Measurements from ENCODE around the gene SDSL. TPM values are rescaled to one million over a fixed set of nuclear protein-coding genes. Genes with fewer than 3 reads are reported as not detected.

The SDSL gene
- total and polyA plus RNA-seq, 4 donors, result 3.0 to 25.8 (median 13.0) TPM

GRCh38 chr12:113440336-113440735, 18.2 kb downstream of the SDSL start:
- WGBS, 2 donors, result 68 to 82% methylated on average over 7 of the region's 7 CpGs
- H3K36me3 ChIP-seq (ENCODE audit: control insufficient read depth in 4 of 4, insufficient read depth in 4 of 4, low read length in 4 of 4), result no peaks in the 10 kb centered on the region
- DNase-seq, result no peak
- no peak overlapping the region for H3K4me3 ChIP-seq
- TF ChIP-seq CTCF (IDR thresholded peaks at IDR 0.05; ENCODE audit: control extremely low read depth, extremely low read depth), result no peak
- H3K9me3 ChIP-seq (ENCODE audit: control insufficient read depth in 4 of 4, insufficient read depth in 3 of 4, low read length in 3 of 4), result no peaks in the 10 kb centered on the region
- H3K27me3 ChIP-seq (ENCODE audit: control insufficient read depth in 3 of 3, insufficient read depth in 3 of 3, low read length in 2 of 3), result peaks cover 0 to 17% (median 9%) of the 10 kb centered on the region in 3 donors
- no peak for ATAC-seq (ENCODE audit: insufficient read depth, low FRiP score)
- H3K27ac ChIP-seq (ENCODE audit: low read depth in 1 of 2, low read length in 1 of 2), result no peak overlapping the region
- no peaks in the 10 kb centered on the region for H3K4me1 ChIP-seq (ENCODE audit: control insufficient read depth in 5 of 5, insufficient read depth in 5 of 5, low read length in 5 of 5)
- no peak overlapping the region for H3K9ac ChIP-seq (ENCODE audit: insufficient read depth in 1 of 2, low read length in 2 of 2)

GRCh38 chr12:113440947-113441782, 19.0 kb downstream of the SDSL start:
- no peak overlapping the region for H3K9ac ChIP-seq (ENCODE audit: insufficient read depth in 1 of 2, low read length in 2 of 2)
- DNase-seq, result no peak
- H3K4me1 ChIP-seq (ENCODE audit: control insufficient read depth in 5 of 5, insufficient read depth in 5 of 5, low read length in 5 of 5), result no peaks in the 10 kb centered on the region
- H3K27ac ChIP-seq (ENCODE audit: low read depth in 1 of 2, low read length in 1 of 2), result no peak overlapping the region
- H3K27me3 ChIP-seq (ENCODE audit: control insufficient read depth in 3 of 3, insufficient read depth in 3 of 3, low read length in 2 of 3), result peaks cover 0 to 17% (median 11%) of the 10 kb centered on the region in 3 donors
- no peak for ATAC-seq (ENCODE audit: insufficient read depth, low FRiP score)
- no peak overlapping the region for H3K4me3 ChIP-seq
- no peaks in the 10 kb centered on the region for H3K9me3 ChIP-seq (ENCODE audit: control insufficient read depth in 4 of 4, insufficient read depth in 3 of 4, low read length in 3 of 4)
- 40 to 68% methylated on average over 14 of the region's 14 CpGs for WGBS, 2 donors
- no peak for TF ChIP-seq CTCF (IDR thresholded peaks at IDR 0.05; ENCODE audit: control extremely low read depth, extremely low read depth)
- no peaks in the 10 kb centered on the region for H3K36me3 ChIP-seq (ENCODE audit: control insufficient read depth in 4 of 4, insufficient read depth in 4 of 4, low read length in 4 of 4)

- DNase-seq (no peak), ATAC-seq (ENCODE audit: insufficient read depth, low FRiP score) (no peak)
- no peak for TF ChIP-seq CTCF (IDR thresholded peaks at IDR 0.05; ENCODE audit: control extremely low read depth, extremely low read depth)
- Histone ChIP-seq H3K36me3 (ENCODE audit: control insufficient read depth in 4 of 4, insufficient read depth in 4 of 4, low read length in 4 of 4) (no peaks in the 10 kb centered on the region), H3K4me3 (no peak overlapping the region), H3K4me1 (ENCODE audit: control insufficient read depth in 5 of 5, insufficient read depth in 5 of 5, low read length in 5 of 5) (no peaks in the 10 kb centered on the region), H3K9me3 (ENCODE audit: control insufficient read depth in 4 of 4, insufficient read depth in 3 of 4, low read length in 3 of 4) (peaks cover 0 to 3% (median 0%) of the 10 kb centered on the region in 4 donors), H3K27me3 (ENCODE audit: control insufficient read depth in 3 of 3, insufficient read depth in 3 of 3, low read length in 2 of 3) (peaks cover 0 to 23% (median 11%) of the 10 kb centered on the region in 3 donors), H3K27ac (ENCODE audit: low read depth in 1 of 2, low read length in 1 of 2) (no peak overlapping the region), H3K9ac (ENCODE audit: insufficient read depth in 1 of 2, low read length in 2 of 2) (no peak overlapping the region)
- WGBS, 2 donors, result 89 to 96% methylated on average over 6 of the region's 6 CpGs
Observed at GRCh38 chr12:113443030-113443539, 20.9 kb downstream of the SDSL start.
